Medulla oblongata (tissue), 1 donor: Measurements from ENCODE around the gene CLTC.
A peak's percentile ranks its signal among the peaks of the same experiment; 100 is the strongest.
"Not testable (repeated sequence)": the region's sequence is repeated elsewhere in the genome, so short reads cannot be mapped to it uniquely, and the experiment has no call there.

ENCODE experiments used
- DNase-seq: peaks from one replicate; pipeline ENCODE4 v3.0.0-alpha.2; 2015; ENCODE audit errors: extremely low spot score

The CLTC gene

DNA sequence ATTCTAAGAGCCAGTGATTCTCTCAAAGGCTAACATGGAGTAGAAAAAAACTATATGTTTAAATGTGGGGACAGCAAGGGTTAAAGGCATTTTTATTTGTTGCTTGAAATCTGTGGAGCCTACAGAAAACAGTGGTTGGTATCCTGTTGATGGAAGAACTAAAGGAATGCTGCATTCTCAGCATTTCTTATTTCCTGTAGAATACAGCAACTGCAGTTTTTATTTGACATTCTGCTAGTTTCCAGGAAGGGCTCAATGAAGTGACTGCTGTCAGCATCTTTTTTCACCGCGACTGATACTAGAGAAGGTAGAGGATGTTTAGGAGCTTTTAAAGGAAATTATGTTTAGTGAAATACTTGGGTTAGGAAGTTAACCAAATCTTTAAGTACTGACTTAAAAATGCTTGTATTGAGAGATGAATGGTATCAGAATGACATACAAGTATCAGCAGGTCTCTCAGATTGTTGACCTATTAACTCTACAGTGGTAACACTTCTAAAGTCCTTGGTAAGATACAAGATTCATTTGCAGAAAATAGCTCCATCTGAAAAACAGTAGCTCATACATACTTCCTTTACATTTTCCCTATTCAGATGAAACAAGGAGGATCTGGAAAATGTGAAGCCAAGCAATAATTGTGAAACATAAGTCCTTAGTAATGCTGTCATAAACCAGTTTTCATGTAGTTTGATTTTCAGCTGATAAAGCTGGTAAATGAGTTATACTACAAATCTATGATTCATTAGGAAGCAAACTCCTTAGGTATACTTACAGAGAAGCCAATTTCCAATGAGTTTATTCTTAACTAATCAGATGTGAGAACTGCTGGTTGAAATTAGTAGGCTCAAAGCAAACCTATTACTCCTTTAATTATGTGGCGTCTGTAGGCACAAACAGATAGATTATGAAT lies 15.2 kb downstream of the CLTC start:
- no peak for DNase-seq

- DNase-seq, result no peak
Observed at GRCh38 chr17:59637611-59638310, 18.1 kb downstream of the CLTC start.

- no peak for DNase-seq
Observed at GRCh38 chr17:59638553-59638952, 18.9 kb downstream of the CLTC start.

DNA sequence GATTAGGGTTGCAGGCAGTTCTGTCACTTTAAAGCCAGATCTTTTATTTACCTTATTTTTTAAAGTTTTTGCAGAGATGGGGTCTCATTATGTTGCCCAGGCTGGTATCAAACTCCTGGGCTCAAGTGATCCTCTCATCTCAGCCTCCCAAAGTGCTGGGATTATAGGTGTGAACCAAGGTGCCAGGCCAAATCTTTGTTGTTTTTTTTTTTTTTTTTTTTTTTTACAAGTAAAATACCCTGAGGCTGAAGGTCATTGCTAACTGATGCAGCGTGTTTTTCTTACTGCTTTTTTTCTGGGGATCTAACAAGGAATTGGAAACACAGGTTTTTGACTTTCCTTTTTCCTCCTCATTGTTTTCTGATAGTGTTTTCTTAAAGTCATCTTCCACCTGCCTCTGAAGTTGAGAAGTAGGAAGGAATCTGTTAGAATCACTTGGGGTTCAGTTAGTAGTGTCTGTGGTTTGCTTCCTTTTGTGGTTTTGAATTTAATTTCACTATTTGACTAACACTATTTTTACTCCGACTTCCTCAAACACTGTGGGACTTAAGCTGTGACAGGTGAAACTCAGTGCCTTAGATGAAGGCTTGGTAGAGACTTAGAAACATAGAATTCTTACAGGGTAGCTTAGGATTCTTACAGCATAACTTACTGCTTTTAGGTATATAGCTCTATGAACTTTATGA lies 22.2 kb downstream of the CLTC start:
- DNase-seq, result peak; percentile 36

DNA sequence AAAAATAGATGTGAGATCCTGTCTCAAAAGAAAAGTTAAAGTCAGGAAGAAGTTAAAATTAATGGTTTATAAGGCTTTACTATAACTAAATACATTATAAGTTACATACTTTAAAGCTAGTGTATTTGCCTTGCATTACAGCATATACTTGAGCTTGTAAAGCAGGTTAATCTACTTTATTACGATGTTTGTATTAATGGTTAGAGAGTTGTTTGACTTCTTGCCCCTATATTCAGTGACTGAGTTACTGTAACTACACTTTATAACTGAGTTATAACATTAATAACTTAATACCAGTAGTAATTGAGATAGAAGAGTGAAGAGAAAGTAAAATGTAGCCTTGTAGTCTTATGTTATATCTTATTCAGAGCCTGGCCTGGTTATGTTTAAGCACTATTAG lies 22.9 kb downstream of the CLTC start:
- DNase-seq, result no peak

GRCh38 chr17:59643159-59644140 lies 23.8 kb downstream of the CLTC start:
- no peak for DNase-seq

GRCh38 chr17:59647288-59647687 lies 27.6 kb downstream of the CLTC start:
- no peak for DNase-seq

DNA sequence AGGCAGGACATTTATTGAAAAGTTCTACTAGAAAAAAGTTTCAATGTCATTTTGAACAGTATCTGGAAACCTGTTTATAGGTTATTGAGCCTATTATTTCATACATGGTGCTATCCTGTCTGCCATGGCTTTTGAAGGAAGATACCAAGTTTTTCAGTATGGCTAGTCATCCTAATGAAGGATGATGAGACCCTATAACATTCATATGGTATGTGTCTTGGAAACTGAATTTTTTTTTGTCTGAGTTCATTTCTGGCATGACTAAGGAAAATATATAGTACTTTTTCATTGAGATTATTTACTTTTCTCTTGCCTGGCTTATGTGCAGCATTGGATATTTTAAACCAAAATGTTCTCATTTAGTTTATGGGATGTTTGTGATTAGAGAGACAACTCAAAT lies 30.2 kb downstream of the CLTC start:
- DNase-seq, result no peak

GRCh38 chr17:59650642-59651041 lies 30.9 kb downstream of the CLTC start:
- no peak for DNase-seq

DNA sequence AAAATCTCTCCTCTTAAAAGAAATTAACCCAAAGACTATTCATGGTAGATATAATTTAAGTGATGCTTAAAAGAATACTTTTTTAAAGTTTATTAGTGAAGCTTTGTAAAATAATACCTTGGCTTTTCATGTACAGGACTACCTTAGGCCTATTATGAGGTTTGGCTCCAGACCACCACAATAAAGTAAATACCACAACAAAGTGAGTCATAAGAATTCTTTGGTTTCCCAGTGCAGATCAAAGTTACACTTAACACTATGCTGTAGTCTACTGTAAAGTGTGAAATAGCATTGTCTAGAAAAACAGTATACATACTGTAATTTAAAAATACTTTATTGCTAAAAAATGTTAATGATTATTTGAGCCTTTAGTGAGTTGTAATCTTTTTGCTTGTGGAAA lies 31.7 kb downstream of the CLTC start:
- no peak for DNase-seq

GRCh38 chr17:59652119-59652518 lies 32.4 kb downstream of the CLTC start:
- DNase-seq, result no peak

DNA sequence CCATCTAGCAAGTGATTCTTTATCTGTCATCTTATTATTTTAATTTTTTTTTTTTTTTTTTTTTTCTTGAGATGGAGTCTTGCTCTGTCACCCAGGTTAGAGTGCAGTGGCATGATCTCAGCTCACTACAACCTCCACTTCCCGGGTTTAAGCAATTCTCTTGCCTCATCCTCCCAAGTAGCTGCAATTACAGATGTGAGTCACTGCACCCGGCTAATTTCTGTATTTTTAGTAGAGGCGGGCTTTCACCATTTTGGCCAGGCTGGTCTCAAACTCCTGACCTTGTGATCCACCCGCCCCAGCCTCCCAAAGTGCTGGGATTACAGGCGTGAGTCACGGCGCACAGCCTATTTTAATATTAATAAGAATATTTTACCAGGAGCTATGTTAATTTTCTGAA lies 36.9 kb downstream of the CLTC start:
- not testable (repeated sequence) for DNase-seq

- DNase-seq, result no peak
Observed at GRCh38 chr17:59666235-59666634, 46.5 kb downstream of the CLTC start.

GRCh38 chr17:59668816-59669215 lies 49.1 kb downstream of the CLTC start:
- DNase-seq, result no peak

- DNase-seq, result no peak
Observed at GRCh38 chr17:59669411-59669810, 49.7 kb downstream of the CLTC start.

GRCh38 chr17:59669944-59670343 lies 50.2 kb downstream of the CLTC start:
- DNase-seq, result no peak

DNA sequence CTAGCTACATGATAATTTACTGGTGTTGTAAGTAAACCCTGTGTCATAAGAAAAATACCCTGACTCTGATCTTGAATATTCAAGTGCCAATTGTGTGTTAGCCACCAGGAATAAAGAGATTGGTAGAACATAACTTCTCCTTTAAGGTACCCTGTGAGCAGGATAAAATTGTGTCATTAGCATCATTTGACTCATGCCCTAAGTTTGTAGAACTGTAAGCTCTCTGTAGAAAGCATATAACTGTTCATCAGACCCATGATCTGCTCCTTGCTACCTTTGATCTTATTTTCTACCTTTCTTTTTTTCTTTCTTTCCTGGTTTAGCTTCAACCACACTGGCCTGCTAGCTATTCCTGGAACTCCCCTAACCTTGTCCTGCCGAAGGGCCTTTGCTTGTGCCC lies 51.7 kb downstream of the CLTC start:
- no peak for DNase-seq

DNA sequence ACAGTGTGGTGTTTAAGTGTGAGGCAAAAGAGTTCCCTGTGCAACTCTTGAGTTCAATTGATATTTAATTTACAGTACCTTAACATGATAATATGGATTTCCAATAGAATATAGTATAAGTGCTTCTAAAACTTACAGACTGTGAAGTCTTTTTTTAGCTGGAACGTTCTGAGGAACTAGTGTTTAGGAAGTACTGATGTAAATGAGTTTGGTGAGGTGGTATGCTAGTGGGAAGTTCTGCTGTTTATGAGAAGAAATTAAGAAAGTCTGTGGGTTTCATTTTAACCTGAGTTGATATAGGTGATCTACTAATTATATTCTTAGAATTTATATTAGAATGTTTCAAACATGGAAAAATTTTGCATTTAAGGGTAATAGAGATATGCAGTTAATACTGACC lies 55.5 kb downstream of the CLTC start:
- DNase-seq, result peak; percentile 12

GRCh38 chr17:59676716-59677115 lies 57.0 kb downstream of the CLTC start:
- DNase-seq, result no peak

DNA sequence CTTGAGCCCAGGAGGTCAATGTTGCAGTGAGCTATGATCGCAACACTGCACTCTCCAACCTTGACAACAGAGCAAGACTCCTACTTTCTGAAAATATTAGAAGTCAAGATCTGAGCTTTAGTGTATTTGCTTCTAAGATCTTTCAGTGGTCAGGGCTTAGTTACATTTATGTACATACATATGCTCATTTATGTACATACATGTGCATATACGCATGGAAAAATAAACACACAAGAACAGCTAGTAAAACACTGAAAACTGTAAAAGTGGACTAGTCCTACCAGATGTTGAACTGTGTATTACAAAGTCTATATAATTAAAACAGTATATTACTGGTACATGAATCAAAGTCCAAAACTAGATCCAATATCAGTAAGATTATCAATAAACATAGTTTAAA lies 59.2 kb downstream of the CLTC start:
- no peak for DNase-seq

DNA sequence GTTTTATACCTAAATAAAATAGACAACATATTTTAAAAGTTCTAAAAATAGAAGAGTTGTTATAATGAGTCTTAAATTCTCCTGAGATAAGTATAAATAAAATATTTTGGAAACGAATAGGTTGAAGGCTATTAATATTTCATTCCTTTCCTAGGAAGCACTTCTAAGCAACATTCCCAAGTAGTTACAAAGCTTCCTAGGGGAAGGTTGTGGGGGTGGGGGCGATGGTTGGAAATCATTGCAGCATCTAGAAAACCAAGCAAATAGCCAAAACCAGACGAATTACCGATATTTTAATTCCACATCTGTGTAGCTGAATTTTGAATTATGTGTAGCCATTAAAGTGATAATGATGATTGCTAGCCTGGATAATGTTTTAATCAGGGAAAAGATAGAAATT lies 60.6 kb downstream of the CLTC start:
- DNase-seq, result no peak
